Limb (tissue), 2 donors: ENCODE measurements around the gene GALNT9.
"Not testable (repeated sequence)": the region's sequence is repeated elsewhere in the genome, so short reads cannot be mapped to it uniquely, and the experiment has no call there.

Source experiments
- DNase-seq, 2 donors: peaks; one replicate each; pipeline ENCODE4 v3.0.0-alpha.2; 2016; ENCODE audit errors: extremely low spot score in 2 of 2

Gene GALNT9

GRCh38 chr12:132265822-132266221 lies 63.6 kb downstream of the GALNT9 start:
- not testable (repeated sequence) for DNase-seq

DNA sequence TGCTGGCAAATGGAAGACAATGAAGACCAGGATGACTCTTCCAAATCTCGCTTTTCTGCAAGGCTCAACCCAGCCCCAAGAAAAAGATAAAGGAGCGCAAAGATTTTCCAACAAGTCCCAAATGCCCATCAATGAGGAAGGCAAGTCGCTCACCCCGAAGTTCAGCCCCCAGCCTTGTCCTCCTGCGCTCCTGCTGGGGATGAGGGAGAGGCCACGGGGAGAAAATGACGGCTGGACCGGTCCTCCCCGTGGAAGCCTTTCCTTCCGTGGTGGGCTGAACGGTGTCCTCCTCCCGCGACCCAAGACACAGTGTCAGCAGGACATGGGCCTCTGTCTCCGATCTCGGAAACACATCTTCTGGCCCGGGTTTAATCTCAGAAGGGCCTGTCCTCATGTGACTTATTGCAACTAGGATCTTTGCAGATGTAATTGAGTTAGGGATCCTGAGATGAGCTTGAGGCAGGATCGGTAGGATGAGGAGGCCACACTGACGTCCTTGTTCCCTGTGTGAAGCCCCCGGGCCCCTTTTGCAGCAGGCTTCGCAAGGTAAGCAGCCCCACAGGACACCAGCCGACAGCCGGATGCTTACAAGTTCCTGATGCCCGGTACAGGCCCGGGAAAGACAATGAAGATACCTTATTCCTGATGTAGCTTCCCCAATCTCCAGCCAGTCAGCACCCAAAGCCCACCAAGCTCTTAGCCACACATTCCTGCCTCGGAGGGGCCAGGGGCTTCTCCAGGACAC lies 64.2 kb downstream of the GALNT9 start:
- DNase-seq = no peak

DNA sequence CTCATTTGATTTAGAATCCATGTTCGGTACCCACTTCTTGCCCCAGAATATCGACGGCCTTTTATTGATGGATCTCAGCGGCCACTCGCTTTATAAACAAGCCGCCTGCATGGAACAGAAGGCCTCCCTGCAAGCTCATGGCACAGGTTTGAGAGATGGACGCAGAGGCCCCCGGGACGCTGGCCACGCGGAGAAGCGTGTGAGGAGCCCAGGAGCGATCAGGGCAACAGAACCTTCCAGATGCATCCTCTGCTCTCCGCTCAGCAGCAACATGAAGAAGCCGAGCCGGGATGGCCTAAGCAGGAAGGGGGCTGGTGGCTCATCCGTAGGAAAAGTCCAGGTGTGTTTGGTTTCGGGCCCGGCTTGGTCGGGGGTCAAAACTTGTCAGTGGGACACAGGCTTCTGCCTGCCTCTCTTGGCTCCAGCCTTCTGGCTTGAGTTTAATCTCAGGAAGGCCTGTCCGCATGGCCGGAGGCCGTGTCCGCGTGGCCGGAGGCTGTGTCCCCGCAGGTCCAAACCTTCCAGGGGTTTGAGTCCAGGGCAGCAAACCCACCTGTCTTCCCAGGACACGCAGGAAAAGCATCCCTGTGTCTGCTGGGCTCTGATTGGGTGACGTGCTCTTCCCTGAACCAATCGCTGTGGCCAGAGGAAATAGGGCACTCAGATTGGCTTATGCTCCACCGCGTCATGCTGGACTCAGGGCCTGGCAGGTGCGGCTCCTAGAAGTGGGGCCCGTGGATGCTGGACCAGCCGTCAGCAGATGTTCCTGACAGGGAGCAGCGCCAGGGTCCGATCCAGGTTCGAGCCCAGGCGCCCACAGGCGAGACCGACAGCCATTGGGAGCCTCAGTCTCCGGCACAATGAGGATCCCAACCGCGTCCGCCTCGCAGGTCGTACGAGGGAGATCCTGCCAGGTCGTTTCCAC lies 65.0 kb downstream of the GALNT9 start:
- DNase-seq = no peak

DNA sequence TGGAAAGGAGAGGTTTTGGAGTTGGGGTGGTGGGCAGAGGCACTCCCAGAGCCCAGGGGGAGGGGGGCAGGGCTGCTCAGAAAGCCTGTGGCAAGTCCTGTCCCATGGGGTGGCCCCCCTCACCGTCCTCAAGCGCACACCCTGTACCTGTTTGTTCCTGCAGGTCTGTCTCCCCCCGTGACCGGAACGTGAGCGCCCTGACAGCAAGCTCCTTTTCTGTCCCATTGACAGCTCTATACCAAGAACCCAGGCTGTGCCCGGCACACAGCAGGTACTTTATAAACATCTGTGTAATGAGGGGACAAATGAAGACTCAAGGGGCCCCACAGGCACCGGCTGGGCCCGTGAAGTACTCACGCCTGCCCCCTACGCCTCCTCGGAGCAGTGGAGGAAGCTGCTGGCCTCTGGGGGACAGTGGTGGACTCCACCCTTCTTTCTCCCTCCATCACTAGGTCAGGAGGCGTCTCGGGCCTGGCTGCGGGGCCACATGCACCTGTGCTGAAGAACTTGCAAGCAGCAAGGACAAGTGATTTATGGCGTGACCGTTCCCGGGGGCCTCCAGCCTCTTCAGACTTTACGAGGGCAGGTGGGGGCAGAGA lies 65.8 kb downstream of the GALNT9 start:
- no peak for DNase-seq

GRCh38 chr12:132263061-132263360 lies 66.4 kb downstream of the GALNT9 start:
- no peak for DNase-seq

GRCh38 chr12:132262256-132263060 lies 66.9 kb downstream of the GALNT9 start:
- no peak for DNase-seq

DNA sequence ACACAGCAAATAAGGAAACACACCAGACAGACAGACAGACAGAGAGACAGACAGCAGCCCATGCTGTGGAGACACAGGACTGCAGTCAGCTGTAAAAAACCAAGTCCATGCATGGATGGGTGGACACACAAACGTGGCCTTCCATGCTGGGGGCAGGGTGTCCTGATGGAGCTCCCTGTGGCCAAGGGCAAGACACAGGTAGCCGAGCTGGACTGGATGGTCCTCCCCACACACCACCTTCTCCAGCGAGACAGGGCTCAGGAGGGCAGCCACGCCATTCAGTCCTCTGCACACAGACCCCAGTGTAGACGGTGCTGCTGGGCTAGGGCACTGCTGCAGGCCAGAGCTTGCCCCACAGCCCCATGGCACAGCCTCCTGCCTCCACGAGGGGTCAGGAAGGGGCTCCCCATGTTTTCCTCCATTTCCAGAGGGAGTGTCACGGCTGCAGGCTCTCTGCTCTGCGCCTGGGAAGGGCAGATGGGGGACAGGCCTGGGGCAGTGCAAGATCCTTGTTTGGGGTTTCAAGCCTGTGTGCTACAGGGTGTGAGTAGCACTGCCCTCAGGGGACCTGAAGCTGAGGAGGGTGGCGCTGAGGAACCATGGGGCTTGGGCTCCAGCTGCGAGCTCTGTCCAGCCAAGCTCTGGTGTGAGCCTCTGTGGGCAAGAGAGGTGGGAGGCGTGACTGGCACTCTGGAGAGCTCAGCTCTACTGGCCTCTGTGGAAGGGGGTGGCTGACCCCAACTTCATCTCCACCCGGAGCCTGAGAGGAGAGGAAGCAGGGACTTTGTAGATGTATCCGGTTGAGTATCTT lies 67.9 kb downstream of the GALNT9 start:
- no peak for DNase-seq

DNA sequence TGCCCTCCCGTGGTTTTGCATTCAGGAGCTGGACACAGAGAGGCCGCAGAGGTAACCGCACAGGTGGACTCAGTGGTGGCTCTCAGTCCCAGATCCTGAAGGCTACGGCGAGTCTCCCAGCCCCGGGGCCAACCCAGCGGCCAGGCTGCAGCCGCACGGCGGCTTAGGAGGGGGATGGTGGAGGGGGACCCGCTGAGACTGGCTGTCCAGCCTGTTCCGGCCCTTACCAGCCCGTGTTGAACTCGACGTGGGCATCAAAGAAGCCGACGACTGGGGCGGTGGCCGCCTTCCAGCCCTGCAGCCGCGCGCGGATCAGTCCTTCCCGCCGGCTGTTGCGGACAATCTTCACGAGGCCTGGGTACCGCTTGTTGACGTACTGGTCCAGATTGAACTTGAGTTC lies 68.7 kb downstream of the GALNT9 start:
- DNase-seq = no peak

DNA sequence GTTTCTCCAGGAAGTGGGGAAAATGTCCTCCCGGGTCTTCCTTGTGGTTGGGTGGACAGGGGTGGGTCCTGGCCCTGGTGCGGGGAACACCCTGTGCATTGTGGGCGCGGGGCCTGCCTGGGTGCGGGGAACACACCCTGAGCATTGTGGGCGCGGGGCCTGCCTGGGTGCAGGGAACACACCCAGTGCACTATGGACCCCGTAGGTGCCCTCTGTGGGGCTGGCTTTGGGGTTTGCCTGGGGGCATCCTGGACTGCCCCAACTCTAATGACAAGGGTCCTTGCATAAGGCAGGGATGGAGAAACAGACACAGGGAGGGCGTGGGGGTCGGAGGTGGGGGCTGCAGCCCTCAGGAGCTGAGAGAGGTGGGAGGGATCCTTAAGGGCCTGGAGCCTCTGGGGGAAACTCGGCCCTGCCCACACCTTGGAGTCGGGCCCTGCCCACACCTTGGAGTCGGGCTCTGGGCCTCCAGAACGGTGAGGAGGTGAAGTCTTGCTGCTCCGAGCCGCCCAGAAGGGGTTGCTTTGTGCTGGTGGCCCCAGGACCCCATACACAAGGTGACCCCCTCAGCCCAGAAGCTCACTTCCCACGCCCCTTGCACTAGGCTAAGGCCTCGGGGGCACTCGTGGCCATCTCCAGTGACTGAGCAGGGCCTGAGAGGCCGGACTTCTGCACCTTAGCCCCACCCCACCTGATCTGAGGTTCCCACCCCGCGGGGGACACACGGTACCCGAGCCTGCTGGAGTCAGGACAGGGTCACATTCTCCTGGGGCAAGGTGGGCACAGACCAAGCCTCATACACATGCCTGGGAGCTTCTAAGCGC lies 69.3 kb downstream of the GALNT9 start:
- DNase-seq = no peak

- DNase-seq = no peak
These were observed 70.0 kb downstream of the GALNT9 start for GRCh38 chr12:132259364-132259871.

- no peak for DNase-seq
These were observed 70.8 kb downstream of the GALNT9 start for GRCh38 chr12:132258543-132258942.

DNA sequence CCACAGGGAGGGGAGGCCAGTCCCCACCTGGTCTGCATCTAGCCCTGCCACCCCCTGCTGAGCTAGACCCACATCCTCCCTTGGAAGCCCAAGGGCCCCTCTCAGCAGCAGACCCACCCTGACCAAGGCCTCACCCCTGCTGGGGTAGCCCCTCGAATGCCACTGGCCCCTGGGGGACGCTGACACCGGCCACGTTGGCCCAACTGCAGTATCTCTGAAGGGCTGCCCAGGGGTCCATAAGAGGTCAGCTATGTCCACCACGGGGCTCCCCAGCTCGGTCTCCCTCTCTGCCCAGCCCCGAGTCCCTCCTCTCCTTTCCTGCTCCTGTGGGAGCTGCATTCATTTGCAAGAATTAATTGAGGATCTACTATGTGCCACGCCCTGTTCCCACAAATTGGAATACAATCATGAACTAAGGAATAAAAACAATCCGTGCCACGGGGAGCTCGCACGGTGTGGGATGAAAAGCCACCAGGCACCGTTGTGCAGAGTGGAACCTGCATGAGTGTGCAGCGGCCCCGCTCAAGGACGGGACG lies 71.4 kb downstream of the GALNT9 start:
- DNase-seq = no peak

- DNase-seq = no peak
These were observed 72.0 kb downstream of the GALNT9 start for GRCh38 chr12:132257206-132257954.

GRCh38 chr12:132256646-132257045 lies 72.7 kb downstream of the GALNT9 start:
- no peak for DNase-seq

DNA sequence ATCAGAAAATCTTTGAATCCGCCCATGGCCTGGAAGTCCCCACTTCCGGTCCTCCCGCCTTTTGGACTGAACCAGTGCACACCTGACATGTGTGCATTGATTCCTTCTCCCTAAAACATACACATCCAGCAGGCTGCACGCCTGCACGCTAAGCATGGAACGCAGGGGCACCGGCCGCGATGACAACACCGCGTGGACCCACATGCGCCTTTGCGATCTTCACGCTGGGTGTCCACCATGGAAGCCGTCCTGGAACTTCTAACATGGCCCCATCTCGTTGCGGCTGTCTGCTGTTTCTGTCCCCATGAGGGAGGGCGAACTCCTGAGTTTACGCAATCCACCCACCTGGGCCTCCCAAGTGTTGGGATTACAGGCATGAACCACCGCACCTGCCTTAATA lies 73.7 kb downstream of the GALNT9 start:
- no peak for DNase-seq

GRCh38 chr12:132253698-132254480 lies 75.5 kb downstream of the GALNT9 start:
- DNase-seq = no peak

- DNase-seq = not testable (repeated sequence)
These were observed 76.4 kb downstream of the GALNT9 start for GRCh38 chr12:132252981-132253380.
